HepG2 (cell line): ENCODE data around the gene NRL. TPM values are rescaled to one million over a fixed set of nuclear protein-coding genes. Genes with fewer than 3 reads are reported as not detected.
A peak's percentile ranks its signal among the peaks of the same experiment; 100 is the strongest.

Experiments used
- ATF7-NPFF ChIP-seq: sonication (generic); formaldehyde crosslinking; IDR thresholded peaks from 2 replicates; pipeline ENCODE4 v1.8.1; 2023; ENCODE audit warnings: mild to moderate bottlenecking, low read depth, missing genetic modification reagents, moderate library complexity
- DDIT3 ChIP-seq: sonication (generic); formaldehyde crosslinking; IDR thresholded peaks from 2 replicates; pipeline ENCODE4 v1.4.0; 2020; ENCODE audit warnings: mild to moderate bottlenecking, missing genetic modification reagents
- GPBP1L1 ChIP-seq: sonication (generic); formaldehyde crosslinking; IDR thresholded peaks from 2 replicates; pipeline ENCODE4 v1.5.0; 2020; ENCODE audit warnings: mild to moderate bottlenecking, missing genetic modification reagents
- HNRNPK ChIP-seq: fragments of 200-400 bp; formaldehyde crosslinking; IDR thresholded peaks from 2 replicates; pipeline ENCODE4 v1.6.1; 2018; ENCODE audit warnings: low read length, low read depth, moderate library complexity, mild to moderate bottlenecking; ENCODE audit not compliant: poor library complexity, severe bottlenecking
- KAT2B ChIP-seq: fragments of 150-350 bp; IDR thresholded peaks from 2 replicates; pipeline ENCODE4 v1.6.1; 2014; ENCODE audit warnings: low read depth, low read length, borderline replicate concordance
- KDM5B ChIP-seq: sonication (generic); formaldehyde crosslinking; IDR thresholded peaks from 2 replicates; pipeline ENCODE4 v1.4.0; 2020; ENCODE audit warnings: missing genetic modification reagents, mild to moderate bottlenecking, borderline replicate concordance
- MZF1 ChIP-seq: sonication (generic); formaldehyde crosslinking; IDR thresholded peaks from 2 replicates; pipeline ENCODE4 v1.8.1; 2023; ENCODE audit warnings: mild to moderate bottlenecking, missing genetic modification reagents, borderline replicate concordance
- NR1H2 ChIP-seq: sonication (generic); formaldehyde crosslinking; IDR thresholded peaks from 2 replicates; pipeline ENCODE4 v1.8.1; 2022; ENCODE audit warnings: low read depth, missing genetic modification reagents, borderline replicate concordance
- PTBP1 ChIP-seq: fragments of 200-400 bp; formaldehyde crosslinking; IDR thresholded peaks from 2 replicates; pipeline ENCODE4 v1.6.1; 2018; ENCODE audit warnings: low read length, low read depth; ENCODE audit not compliant: poor library complexity, severe bottlenecking
- RXRA ChIP-seq: sonication (generic); formaldehyde crosslinking; IDR thresholded peaks from 2 replicates; pipeline ENCODE4 v1.5.1; 2020; ENCODE audit warnings: missing genetic modification reagents
- STAG1 ChIP-seq: sonication (generic); formaldehyde crosslinking; IDR thresholded peaks from 2 replicates; pipeline ENCODE4 v1.4.0; 2020; ENCODE audit warnings: missing genetic modification reagents
- THAP11 ChIP-seq: IDR thresholded peaks from 2 replicates; pipeline ENCODE4 v1.6.1; 2016; ENCODE audit warnings: missing biosample characterization, missing genetic modification reagents
- ZBTB49 ChIP-seq: sonication (generic); formaldehyde crosslinking; IDR thresholded peaks from 2 replicates; pipeline ENCODE4 v1.4.0; 2020; ENCODE audit warnings: missing genetic modification reagents, borderline replicate concordance
- ZMYM2 ChIP-seq: sonication (generic); formaldehyde crosslinking; IDR thresholded peaks from 2 replicates; pipeline ENCODE4 v1.8.0; 2022; ENCODE audit warnings: mild to moderate bottlenecking, missing genetic modification reagents
- ZMYM4 ChIP-seq: sonication (generic); formaldehyde crosslinking; IDR thresholded peaks from 2 replicates; pipeline ENCODE4 v1.8.1; 2023; ENCODE audit warnings: mild to moderate bottlenecking, missing genetic modification reagents
- ZNF124 ChIP-seq: sonication (generic); formaldehyde crosslinking; IDR thresholded peaks from 2 replicates; pipeline ENCODE4 v1.4.0; 2020; ENCODE audit warnings: missing genetic modification reagents
- ZNF33A ChIP-seq: sonication (generic); formaldehyde crosslinking; IDR thresholded peaks from 2 replicates; pipeline ENCODE4 v1.5.1; 2020; ENCODE audit warnings: missing genetic modification reagents, mild to moderate bottlenecking, moderate library complexity, borderline replicate concordance
- ZNF33B ChIP-seq: sonication (generic); formaldehyde crosslinking; IDR thresholded peaks from 2 replicates; pipeline ENCODE4 v1.5.1; 2020; ENCODE audit warnings: mild to moderate bottlenecking, missing genetic modification reagents
- ZNF44 ChIP-seq: sonication (generic); formaldehyde crosslinking; IDR thresholded peaks from 2 replicates; pipeline ENCODE4 v1.5.1; 2020; ENCODE audit warnings: mild to moderate bottlenecking, missing genetic modification reagents
- ZNF501 ChIP-seq: sonication (generic); formaldehyde crosslinking; IDR thresholded peaks from 2 replicates; pipeline ENCODE4 v1.5.1; 2020; ENCODE audit warnings: mild to moderate bottlenecking, moderate library complexity, missing genetic modification reagents
- ZNF549 ChIP-seq: sonication (generic); formaldehyde crosslinking; IDR thresholded peaks from 2 replicates; pipeline ENCODE4 v1.5.0; 2020; ENCODE audit warnings: missing genetic modification reagents
- ZNF570 ChIP-seq: sonication (generic); formaldehyde crosslinking; IDR thresholded peaks from 2 replicates; pipeline ENCODE4 v1.4.0; 2020; ENCODE audit warnings: mild to moderate bottlenecking, missing genetic modification reagents, borderline replicate concordance
- ZNF572 ChIP-seq: sonication (generic); formaldehyde crosslinking; IDR thresholded peaks from 2 replicates; pipeline ENCODE4 v1.5.1; 2020; ENCODE audit warnings: mild to moderate bottlenecking, missing genetic modification reagents
- ZNF616 ChIP-seq: sonication (generic); formaldehyde crosslinking; IDR thresholded peaks from 2 replicates; pipeline ENCODE4 v1.5.0; 2020; ENCODE audit warnings: low read depth, mild to moderate bottlenecking, missing genetic modification reagents
- ZNF672 ChIP-seq: sonication (generic); formaldehyde crosslinking; IDR thresholded peaks from 2 replicates; pipeline ENCODE4 v1.8.1; 2022; ENCODE audit warnings: missing genetic modification reagents
- ZNF720 ChIP-seq: sonication (generic); formaldehyde crosslinking; IDR thresholded peaks from 2 replicates; pipeline ENCODE4 v1.4.0; 2020; ENCODE audit warnings: missing genetic modification reagents
- ZNF747 ChIP-seq: sonication (generic); formaldehyde crosslinking; IDR thresholded peaks from 2 replicates; pipeline ENCODE4 v1.8.1; 2023; ENCODE audit warnings: missing genetic modification reagents, mild to moderate bottlenecking, borderline replicate concordance
- polyA plus RNA-seq, 8 experiments: library from polyadenylated mRNA; depleted of rRNA in 3 of 8; stranded (reverse) in 7 of 8; unstranded in 1 of 8; fragments of >200 nt; fragmentation: Illumina TruSeq in 4 of 8; extraction: Trizol in 4 of 8; gene quantifications; 2 replicates each; pipeline versions ENCODE4 v1.2.1 to v1.2.3, GENCODE V29; 2011 to 2016; ENCODE audit warnings: low read depth in 4 of 8, missing spikeins in 1 of 8, mixed read lengths in 1 of 8; ENCODE audit not compliant: insufficient read depth in 1 of 8
- total RNA-seq, 5 experiments: library from RNA; depleted of rRNA; stranded (reverse); fragments of >200 nt; fragmentation: Illumina TruSeq; extraction: Trizol; gene quantifications; 2 replicates each; pipeline ENCODE4 v1.2.3, GENCODE V29; 2016; ENCODE audit warnings: low read depth in 1 of 5

The NRL gene
- total and polyA plus RNA-seq, 2 of the 13 experiments (the other 11 are each of a cell fraction or from before 2014, with no cell fraction given), result 2.5 to 4.7 TPM

GRCh38 chr14:24036169-24036962 is 78.4 kb downstream of the NRL start (continued):
- TF ChIP-seq ZBTB49 (CRISPR knock-in tag) (peak; percentile 69; the same call in 1 of the 2 replicates), HNRNPK (peak; percentile 62), ZNF747 (peak; percentile 72; the same call in 1 of the 2 replicates), ZNF570 (CRISPR knock-in tag) (no peak), KAT2B (peak; percentile 28; the same call in 1 of the 2 replicates), ZNF501 (peak; percentile 92), ZNF33A (CRISPR knock-in tag) (no peak), GPBP1L1 (CRISPR knock-in tag) (no peak), ZNF616 (CRISPR knock-in tag) (peak; percentile 66; the same call in 1 of the 2 replicates), DDIT3 (CRISPR knock-in tag) (no peak), PTBP1 (no peak), ZMYM2 (CRISPR knock-in tag) (peak; percentile 59; the same call in 1 of the 2 replicates), ATF7-NPFF (CRISPR knock-in tag) (peak; percentile 86; the same call in 1 of the 2 replicates), STAG1 (CRISPR knock-in tag) (peak; percentile 87), KDM5B (peak; percentile 91; the same call in 1 of the 2 replicates), ZMYM4 (peak; percentile 98), ZNF672 (CRISPR knock-in tag) (no peak), MZF1 (CRISPR knock-in tag) (no peak), NR1H2 (CRISPR knock-in tag) (peak; percentile 14; the same call in 1 of the 2 replicates), ZNF572 (CRISPR knock-in tag) (0 out of 2 replicates have a peak, but pooled peaks have one; percentile 82), ZNF44 (CRISPR knock-in tag) (no peak), THAP11 (CRISPR knock-in tag) (peak; percentile 76), ZNF720 (no peak), ZNF549 (no peak), ZNF124 (CRISPR knock-in tag) (peak; percentile 72), ZNF33B (peak; percentile 88; the same call in 1 of the 2 replicates), RXRA (CRISPR knock-in tag) (peak; percentile 78)
